Frontal cortex (tissue), 4 donors: ENCODE results near the gene NDRG2. TPM values are rescaled to one million over a fixed set of nuclear protein-coding genes. Genes with fewer than 3 reads are reported as not detected.

Experiments
- DNase-seq, 2 donors: peaks; one replicate each; pipeline ENCODE4 v3.0.0; 2012; ENCODE audit warnings: low spot score in 2 of 2
- FAIRE-seq: peaks from 2 replicates; lab custom pipeline; 2012; peaks lifted over from hg19 to GRCh38; lab: Jason Lieb, UNC
- total RNA-seq: library from RNA; depleted of rRNA; stranded (reverse); fragments of >200 nt; gene quantifications from one replicate; pipeline ENCODE4 v1.2.3, GENCODE V29; 2014
- donor health status: control.
- donor health status: control.
- donor health status: control.

The NDRG2 gene
- total RNA-seq, 1 donor from 2014 or later, result 92.9 TPM

GRCh38 chr14:21039585-21040369, 14.9 kb upstream of the NDRG2 start:
- peak; percentile 49 to 56 for DNase-seq
- FAIRE-seq, result no peak

- FAIRE-seq (no peak), DNase-seq (peak in 1 of 2 donors; percentile 45)
Observed at GRCh38 chr14:21038441-21039422, 13.9 kb upstream of the NDRG2 start.

- no peak for DNase-seq
- no peak for FAIRE-seq
Observed at GRCh38 chr14:21037156-21037555, 12.3 kb upstream of the NDRG2 start.

GRCh38 chr14:21036751-21037150, 11.9 kb upstream of the NDRG2 start:
- no peak for DNase-seq
- FAIRE-seq, result no peak

GRCh38 chr14:21034707-21035106, 9.8 kb upstream of the NDRG2 start, which contains the start of gene RNASE13:
TSS of gene RNASE13 (minus strand) at chr14:21034807. CDS start at chr14:21034288, 519 bp downstream.
- FAIRE-seq (no peak), DNase-seq (no peak)

- DNase-seq (no peak), FAIRE-seq (no peak)
Observed at GRCh38 chr14:21033133-21033698, 8.4 kb upstream of the NDRG2 start.

DNA sequence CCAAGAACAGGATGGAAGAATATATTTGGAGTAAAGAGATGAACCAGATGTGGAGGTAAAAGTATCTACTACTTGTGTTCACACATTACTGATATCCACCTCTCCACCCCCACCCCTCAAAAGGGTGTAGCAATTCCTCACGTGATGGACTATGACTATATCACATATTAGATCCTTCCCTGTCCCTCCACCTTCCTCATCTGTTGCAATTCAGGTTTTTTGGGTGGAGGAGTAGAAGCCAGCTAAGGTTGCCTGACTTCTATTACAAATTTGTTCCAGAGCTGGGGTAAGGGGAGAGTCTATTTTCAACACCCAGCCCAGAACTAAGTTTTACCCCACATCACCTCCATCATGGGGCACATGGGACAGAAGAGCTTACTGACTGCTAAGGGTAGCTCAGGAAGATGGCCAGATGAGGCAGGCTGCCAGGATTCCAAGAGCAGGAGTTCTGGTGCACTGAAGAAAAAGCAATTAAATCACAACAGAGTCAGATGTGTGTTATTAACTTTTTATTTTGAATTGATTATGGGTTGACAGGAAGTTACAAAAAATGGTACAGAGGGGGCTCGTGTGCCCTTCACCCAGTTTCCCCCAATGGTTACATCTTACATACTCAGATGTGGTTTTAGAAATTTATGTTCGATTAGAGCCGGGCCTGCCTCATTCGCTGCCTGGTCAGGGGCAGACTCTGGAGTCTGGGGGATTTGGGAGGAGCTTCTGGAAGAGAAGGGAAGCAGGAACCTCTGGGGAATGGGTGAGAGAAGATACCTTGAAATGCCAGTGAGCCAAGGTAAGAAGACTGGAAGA, 7.7 kb upstream of the NDRG2 start:
- DNase-seq, result no peak
- FAIRE-seq, result no peak

GRCh38 chr14:21030531-21030930, 5.7 kb upstream of the NDRG2 start:
- FAIRE-seq (no peak), DNase-seq (no peak)

- FAIRE-seq, result no peak
- no peak for DNase-seq
Observed at GRCh38 chr14:21029917-21030316, 5.1 kb upstream of the NDRG2 start, which contains the start of gene TPPP2. TSS of gene TPPP2 (plus strand) at chr14:21030217. CDS start at chr14:21030582, 365 bp downstream.

DNA sequence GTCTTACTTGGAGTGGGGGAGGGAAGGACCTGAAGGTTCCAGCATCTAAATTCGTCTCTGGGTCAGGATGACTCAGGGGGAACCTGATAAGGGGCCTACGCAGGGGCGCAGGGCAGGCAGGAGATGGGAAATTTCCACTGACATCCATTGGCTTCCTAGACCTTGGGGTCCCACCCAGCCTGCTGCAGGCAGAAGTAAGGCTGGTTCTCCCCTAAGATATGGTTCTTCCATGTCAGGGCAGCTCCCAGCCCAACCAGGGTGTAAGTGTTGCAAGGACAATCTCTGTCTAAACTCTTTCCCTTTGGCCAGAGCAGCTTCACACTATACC, 2.1 kb upstream of the NDRG2 start:
- DNase-seq, result no peak
- FAIRE-seq, result no peak

DNA sequence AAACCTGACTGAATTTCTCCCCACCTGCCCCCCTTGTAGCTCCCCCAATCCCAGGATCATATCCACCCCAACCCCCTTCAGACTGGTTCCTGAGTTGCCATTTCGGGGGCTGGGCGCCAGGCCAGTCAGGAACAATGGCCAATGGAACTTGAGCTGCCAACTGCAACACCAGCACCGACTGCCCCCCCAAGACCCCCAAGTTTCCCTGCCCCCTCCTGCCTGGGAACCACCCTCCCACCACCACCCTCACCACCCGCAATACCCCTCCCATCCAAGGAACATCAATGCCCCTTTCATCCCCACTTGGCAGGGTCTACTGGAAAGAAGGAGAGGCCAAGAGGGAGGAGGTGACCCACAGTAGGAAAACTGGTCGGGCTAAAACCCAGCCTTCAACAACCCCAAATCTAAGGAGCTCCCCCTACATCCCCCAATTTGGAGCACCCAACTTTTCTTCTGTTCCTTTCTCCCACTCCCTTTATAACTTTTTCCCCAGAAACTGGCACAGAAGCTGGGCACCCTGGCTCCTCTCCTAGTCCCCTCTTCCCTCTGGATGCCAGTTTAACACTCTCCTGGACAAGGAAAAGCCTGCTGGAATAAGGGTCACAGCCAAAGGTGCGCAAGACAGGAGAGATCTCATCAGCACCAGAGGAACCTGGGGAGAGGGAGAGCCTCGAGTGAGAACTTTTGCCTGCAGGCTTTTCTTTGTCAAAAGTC, 1.6 kb upstream of the NDRG2 start:
- peak; percentile 62 to 78 for DNase-seq
- FAIRE-seq, result no peak

DNA sequence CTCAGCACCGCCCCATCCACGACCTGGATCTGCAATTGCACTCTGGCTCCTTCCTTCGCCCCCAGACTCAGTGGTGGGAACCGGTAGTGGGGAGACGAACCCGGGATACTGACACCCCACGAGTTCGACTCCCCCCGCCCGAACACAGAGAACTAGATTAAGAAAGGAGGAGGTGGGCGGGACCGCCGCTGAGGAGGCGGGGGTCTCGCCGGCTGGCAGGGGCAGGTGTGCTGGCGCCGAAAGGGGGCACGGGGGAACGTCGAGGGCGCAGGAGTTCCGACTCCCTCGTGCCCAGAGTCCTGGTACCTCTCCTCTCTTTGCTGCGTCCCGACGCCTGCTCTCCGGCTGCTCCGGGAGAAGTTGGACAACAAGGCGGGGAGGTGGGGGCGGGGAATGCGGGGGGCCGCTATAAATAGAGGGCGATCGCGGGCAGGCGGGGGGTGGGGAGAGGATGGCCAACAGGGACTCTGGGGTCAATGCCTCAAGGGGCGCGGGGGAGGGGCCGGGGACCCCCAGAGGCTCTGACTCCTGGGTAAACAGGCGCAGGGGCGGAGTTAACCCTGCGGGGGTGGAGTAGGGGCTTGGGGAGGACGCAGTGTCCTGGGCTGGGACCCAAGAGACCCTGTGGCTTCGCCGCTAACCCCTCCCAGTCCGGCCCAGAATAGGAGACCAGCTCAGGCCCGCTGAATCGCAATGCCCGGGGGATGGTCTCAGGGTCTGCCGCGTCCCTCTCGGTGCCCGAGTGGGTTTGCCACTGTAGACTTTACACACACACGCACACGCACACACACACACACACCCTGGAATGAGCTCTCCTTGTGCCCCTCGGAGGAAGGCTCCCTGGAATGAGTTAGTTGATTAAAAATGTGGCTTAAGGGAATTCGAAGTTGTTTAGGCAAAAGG, 761 bp upstream of the NDRG2 start:
- FAIRE-seq (no peak), DNase-seq (peak; percentile 72 to 80)

- DNase-seq (no peak), FAIRE-seq (no peak)
Observed at GRCh38 chr14:21023817-21024584, 860 bp downstream of the NDRG2 start.

- FAIRE-seq, result no peak
- no peak for DNase-seq
Observed at GRCh38 chr14:21023174-21023573, 1.7 kb downstream of the NDRG2 start.

GRCh38 chr14:21022686-21023085, 2.2 kb downstream of the NDRG2 start:
- DNase-seq, result no peak

GRCh38 chr14:21020977-21021545, 3.8 kb downstream of the NDRG2 start:
- DNase-seq, result no peak
- FAIRE-seq, result no peak

More at GRCh38 chr14:21022686-21023085, 2.2 kb downstream of the NDRG2 start:
- FAIRE-seq, result no peak

GRCh38 chr14:21019366-21019765, 5.5 kb downstream of the NDRG2 start:
- FAIRE-seq (no peak), DNase-seq (no peak)
